ENCODE results near the gene RIN3.

RIN3 gene

DNA sequence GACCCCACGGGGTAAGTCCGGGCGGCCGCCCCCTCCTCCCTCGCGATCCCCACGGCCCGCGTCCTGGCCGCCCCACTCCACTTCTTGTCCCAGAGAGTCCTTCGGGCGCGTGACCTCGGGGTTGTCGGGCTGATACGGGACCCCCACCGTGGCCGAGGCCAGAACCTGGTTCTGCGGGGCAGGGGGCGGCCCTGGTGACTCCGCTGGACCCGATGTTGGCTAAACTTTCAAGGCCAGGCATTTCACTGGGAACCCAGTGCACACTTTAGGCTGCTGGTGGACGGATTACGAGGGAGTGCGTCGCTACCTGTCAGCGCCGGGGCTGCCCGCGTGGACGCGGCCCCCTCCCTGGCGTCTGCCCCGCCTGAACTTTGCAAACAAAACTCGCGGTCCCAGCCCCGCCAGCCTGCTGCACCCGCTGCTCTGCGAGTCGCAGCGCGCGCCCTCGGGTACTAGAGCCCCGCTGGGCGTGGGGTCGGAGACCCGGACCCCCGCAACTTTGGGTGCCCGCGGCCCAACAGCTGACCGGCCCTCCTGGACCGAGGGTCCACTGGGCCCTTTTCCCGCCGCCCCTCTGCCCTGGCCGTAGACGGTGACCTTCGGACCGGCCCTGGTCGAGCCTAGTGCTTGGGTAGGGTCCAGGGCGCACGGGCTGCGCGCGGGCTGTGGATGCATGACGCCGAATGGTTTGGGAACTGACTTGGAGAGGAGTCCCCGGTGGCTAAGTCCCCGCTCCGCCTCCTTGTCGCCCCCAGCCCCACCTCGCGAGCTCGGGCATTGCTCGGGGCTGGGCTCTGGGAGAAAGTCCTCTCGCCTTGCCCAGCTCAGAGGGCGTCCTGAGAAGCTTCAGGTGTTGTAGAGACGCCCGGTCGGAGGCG lies 624 bp downstream of the RIN3 start:
- Histone ChIP-seq H2BK5ac (ENCODE audit: low read length) (no peak overlapping the region), H2AK5ac (ENCODE audit: low read length) (no peak overlapping the region), H3K4me2 (ENCODE audit: low read length) (peak overlapping the region; percentile 58), H2BK120ac (ENCODE audit: low read depth, low read length) (no peak overlapping the region), H3K27me3 (ENCODE audit: insufficient read depth, low read length, poor library complexity) (peaks cover 12% of the 10 kb centered on the region), H3K4ac (ENCODE audit: low read depth, low read length) (peak overlapping the region; percentile 2), H3K79me1 (ENCODE audit: low read length) (no peaks in the 10 kb centered on the region), H3K9ac (ENCODE audit: low read length) (peak overlapping the region; percentile 69), H2BK15ac (replicated peaks; ENCODE audit: low read depth) (no peak overlapping the region), H3K4me3 (ENCODE audit: low read length) (peak overlapping the region; percentile 41), H3K79me2 (ENCODE audit: control insufficient read depth, insufficient read depth, low read length) (no peaks in the 10 kb centered on the region), H3K4me1 (ENCODE audit: control insufficient read depth, low read depth, low read length) (no peaks in the 10 kb centered on the region), H3K56ac (ENCODE audit: low read length) (peak overlapping the region; percentile 85), H3K27ac (ENCODE audit: low read depth, low read length) (no peak overlapping the region), H4K5ac (ENCODE audit: low read length) (no peak overlapping the region), H3K23ac (ENCODE audit: low read length) (no peak overlapping the region), H3K18ac (ENCODE audit: low read length) (peak overlapping the region; percentile 65), H4K8ac (ENCODE audit: low read depth, low read length) (no peak overlapping the region), H3K36me3 (ENCODE audit: control insufficient read depth, insufficient read depth, low read length) (no peaks in the 10 kb centered on the region)
- peak; percentile 22 for DNase-seq
- WGBS (ENCODE audit: extremely low coverage, insufficient coverage, low lambda C conversion rate): no CpG with 5 or more reads among the region's 81 CpGs

DNA sequence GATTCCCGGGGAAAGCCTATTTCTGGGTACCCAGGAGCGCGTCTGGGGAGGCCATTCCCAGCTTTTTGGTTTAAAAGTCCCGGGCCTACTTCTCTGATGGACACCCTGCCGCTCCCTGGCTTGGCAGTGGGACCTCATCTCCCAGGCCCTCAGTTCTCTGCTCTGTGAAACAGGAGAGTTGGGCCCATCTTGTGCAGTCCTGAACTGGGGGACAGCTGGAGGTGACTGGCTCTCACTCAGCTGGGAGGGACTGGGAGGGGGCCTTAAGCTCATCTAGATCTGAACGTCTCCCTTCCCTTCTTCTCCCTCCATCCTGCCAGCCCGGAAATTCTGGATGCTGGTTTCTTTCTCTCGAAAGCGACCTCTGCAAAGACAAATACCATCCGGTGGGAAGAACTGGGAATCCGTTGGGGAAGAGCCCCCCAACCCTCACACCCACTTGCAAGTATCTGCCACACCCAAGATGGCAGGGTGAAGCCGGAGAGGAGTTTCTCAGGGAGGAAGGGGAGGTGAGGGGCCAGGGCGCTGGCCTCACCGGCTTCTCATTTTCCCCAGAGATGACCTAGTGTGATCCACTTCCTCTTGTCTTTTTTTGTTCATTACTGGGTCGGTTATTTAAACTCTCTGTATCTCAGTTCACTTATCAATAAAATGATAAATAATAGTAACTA lies 1.4 kb downstream of the RIN3 start:
- no peaks in the 10 kb centered on the region for H3K79me2 ChIP-seq (ENCODE audit: control insufficient read depth, insufficient read depth, low read length)
- H3K4me1 ChIP-seq (ENCODE audit: control insufficient read depth, low read depth, low read length): no peaks in the 10 kb centered on the region
- H3K9ac ChIP-seq (ENCODE audit: low read length): no peak overlapping the region
- no peak overlapping the region for H4K5ac ChIP-seq (ENCODE audit: low read length)
- H2BK5ac ChIP-seq (ENCODE audit: low read length): no peak overlapping the region
- no peak overlapping the region for H3K27ac ChIP-seq (ENCODE audit: low read depth, low read length)
- no peak overlapping the region for H3K23ac ChIP-seq (ENCODE audit: low read length)
- H3K36me3 ChIP-seq (ENCODE audit: control insufficient read depth, insufficient read depth, low read length): no peaks in the 10 kb centered on the region
- H2BK120ac ChIP-seq (ENCODE audit: low read depth, low read length): no peak overlapping the region
- no peak overlapping the region for H2BK15ac ChIP-seq (replicated peaks; ENCODE audit: low read depth)
- no peaks in the 10 kb centered on the region for H3K79me1 ChIP-seq (ENCODE audit: low read length)
- peaks cover 12% of the 10 kb centered on the region for H3K27me3 ChIP-seq (ENCODE audit: insufficient read depth, low read length, poor library complexity)
- no peak overlapping the region for H3K56ac ChIP-seq (ENCODE audit: low read length)
- no peak overlapping the region for H2AK5ac ChIP-seq (ENCODE audit: low read length)
- no peak for DNase-seq
- H3K18ac ChIP-seq (ENCODE audit: low read length): no peak overlapping the region
- no peak overlapping the region for H3K4ac ChIP-seq (ENCODE audit: low read depth, low read length)
- WGBS (ENCODE audit: extremely low coverage, insufficient coverage, low lambda C conversion rate): no CpG with 5 or more reads among the region's 15 CpGs
- H4K8ac ChIP-seq (ENCODE audit: low read depth, low read length): no peak overlapping the region
- H3K4me3 ChIP-seq (ENCODE audit: low read length): no peak overlapping the region
- peak overlapping the region; percentile 58 for H3K4me2 ChIP-seq (ENCODE audit: low read length)

DNA sequence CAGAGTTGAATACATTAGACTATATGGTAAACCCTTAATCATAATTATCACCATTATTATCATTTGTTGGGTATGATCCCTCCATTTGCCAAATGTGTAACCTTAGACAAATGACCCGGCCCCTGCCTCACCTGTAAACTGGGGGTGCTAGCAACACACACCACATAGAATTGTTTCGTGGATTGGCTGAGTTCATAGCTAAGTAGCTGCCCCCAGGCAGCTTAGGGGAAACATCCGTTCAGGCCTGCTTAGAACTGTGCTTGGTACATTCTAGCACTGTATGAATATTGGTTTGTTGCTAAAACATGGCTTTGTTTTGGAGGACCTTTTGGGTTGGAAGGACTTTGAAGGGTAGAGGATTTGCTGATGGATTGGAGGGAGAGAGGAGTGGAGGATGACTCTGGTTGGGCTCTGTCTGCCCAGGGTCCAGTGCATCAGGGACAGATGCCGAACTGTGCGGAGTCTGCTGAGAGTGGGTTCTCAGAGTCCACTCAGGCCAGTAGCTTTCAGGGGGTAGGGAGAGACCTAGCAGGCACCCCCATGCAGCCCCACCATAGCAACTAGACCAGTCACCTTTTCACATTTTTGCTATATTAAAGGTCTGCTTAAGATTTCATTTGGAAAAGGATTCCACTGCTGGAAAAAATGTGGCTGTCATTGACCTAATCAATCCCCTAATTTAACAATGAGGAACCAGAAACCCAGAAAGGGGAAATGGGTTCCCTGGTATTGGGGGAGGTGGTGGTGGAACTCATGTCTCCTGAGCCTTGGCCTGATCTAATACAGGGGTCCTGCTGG lies 2.2 kb downstream of the RIN3 start:
- no CpG with 5 or more reads among the region's 5 CpGs for WGBS (ENCODE audit: extremely low coverage, insufficient coverage, low lambda C conversion rate)
- no peak overlapping the region for H2BK15ac ChIP-seq (replicated peaks; ENCODE audit: low read depth)
- no peak overlapping the region for H3K27ac ChIP-seq (ENCODE audit: low read depth, low read length)
- no peak overlapping the region for H3K18ac ChIP-seq (ENCODE audit: low read length)
- no peaks in the 10 kb centered on the region for H3K79me2 ChIP-seq (ENCODE audit: control insufficient read depth, insufficient read depth, low read length)
- H3K56ac ChIP-seq (ENCODE audit: low read length): no peak overlapping the region
- no peak overlapping the region for H3K4ac ChIP-seq (ENCODE audit: low read depth, low read length)
- no peak overlapping the region for H4K5ac ChIP-seq (ENCODE audit: low read length)
- no peak overlapping the region for H3K4me2 ChIP-seq (ENCODE audit: low read length)
- DNase-seq: no peak
- no peaks in the 10 kb centered on the region for H3K36me3 ChIP-seq (ENCODE audit: control insufficient read depth, insufficient read depth, low read length)
- no peak overlapping the region for H2BK5ac ChIP-seq (ENCODE audit: low read length)
- H3K79me1 ChIP-seq (ENCODE audit: low read length): no peaks in the 10 kb centered on the region
- peaks cover 12% of the 10 kb centered on the region for H3K27me3 ChIP-seq (ENCODE audit: insufficient read depth, low read length, poor library complexity)
- no peak overlapping the region for H2AK5ac ChIP-seq (ENCODE audit: low read length)
- H4K8ac ChIP-seq (ENCODE audit: low read depth, low read length): no peak overlapping the region
- H2BK120ac ChIP-seq (ENCODE audit: low read depth, low read length): no peak overlapping the region
- H3K4me3 ChIP-seq (ENCODE audit: low read length): no peak overlapping the region
- no peak overlapping the region for H3K23ac ChIP-seq (ENCODE audit: low read length)
- H3K9ac ChIP-seq (ENCODE audit: low read length): no peak overlapping the region
- H3K4me1 ChIP-seq (ENCODE audit: control insufficient read depth, low read depth, low read length): no peaks in the 10 kb centered on the region

DNA sequence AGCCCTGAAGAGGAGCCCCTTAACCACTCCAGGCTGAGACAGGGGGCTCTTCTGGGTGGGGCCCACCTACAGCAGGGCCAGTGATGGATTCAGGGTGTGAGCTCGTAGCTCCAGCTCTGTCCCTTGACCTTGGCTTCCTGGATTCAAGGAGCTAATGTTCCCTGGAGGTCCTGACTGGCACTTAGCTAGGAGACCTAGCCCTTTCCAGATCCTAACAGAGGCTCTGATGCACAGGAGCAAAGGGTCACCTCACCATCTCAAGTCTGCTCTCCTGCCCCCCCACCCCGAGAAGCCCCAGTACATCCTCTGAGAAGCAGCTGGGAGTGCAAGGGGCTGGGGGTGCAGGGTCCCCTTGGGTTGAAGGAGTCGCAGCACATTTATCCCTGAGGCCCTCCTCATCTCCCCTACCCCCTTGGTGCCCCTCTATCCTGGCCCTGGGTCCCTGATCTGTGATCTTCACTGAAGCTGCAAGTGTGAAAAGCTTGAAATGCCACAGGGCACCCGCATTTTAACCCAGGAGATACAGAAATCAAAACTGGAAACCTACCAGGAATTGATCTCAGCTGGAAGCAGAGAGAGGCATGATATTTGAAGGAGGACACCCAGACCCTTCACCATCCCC lies 2.9 kb downstream of the RIN3 start:
- no CpG with 5 or more reads among the region's 4 CpGs for WGBS (ENCODE audit: extremely low coverage, insufficient coverage, low lambda C conversion rate)

DNA sequence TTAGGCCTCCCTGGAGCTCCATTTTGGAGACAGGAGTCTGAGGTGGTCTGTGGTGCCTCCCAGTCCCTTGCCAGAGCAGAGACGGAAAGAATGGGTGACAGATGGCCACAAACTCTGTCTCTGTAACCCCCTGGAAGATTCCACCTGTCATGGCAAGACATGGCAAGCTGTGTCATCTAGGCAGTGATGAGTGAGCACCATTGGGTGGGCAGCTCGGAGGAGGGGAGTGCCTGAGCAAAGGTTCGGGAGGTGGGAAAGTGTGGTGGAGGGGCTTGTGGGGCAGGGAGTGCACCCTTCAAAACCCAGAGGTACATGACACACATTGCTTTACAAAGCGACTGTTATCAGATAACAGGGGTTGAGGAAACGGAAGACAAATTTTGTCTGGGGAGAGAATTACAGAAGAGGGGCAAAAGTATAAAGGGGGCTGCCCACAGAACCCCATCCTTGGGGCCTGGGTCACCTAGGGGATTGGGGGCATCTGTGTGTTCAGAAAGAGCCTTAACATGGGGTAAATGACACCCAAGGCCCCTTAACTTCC lies 3.5 kb downstream of the RIN3 start:
- Histone ChIP-seq H3K56ac (ENCODE audit: low read length) (no peak overlapping the region), H3K79me1 (ENCODE audit: low read length) (no peaks in the 10 kb centered on the region), H2AK5ac (ENCODE audit: low read length) (no peak overlapping the region), H3K4me1 (ENCODE audit: control insufficient read depth, low read depth, low read length) (no peaks in the 10 kb centered on the region), H2BK5ac (ENCODE audit: low read length) (no peak overlapping the region), H3K23ac (ENCODE audit: low read length) (no peak overlapping the region), H2BK120ac (ENCODE audit: low read depth, low read length) (no peak overlapping the region), H2BK15ac (replicated peaks; ENCODE audit: low read depth) (no peak overlapping the region), H3K79me2 (ENCODE audit: control insufficient read depth, insufficient read depth, low read length) (no peaks in the 10 kb centered on the region), H3K18ac (ENCODE audit: low read length) (no peak overlapping the region), H3K9ac (ENCODE audit: low read length) (no peak overlapping the region), H4K8ac (ENCODE audit: low read depth, low read length) (no peak overlapping the region), H3K4me3 (ENCODE audit: low read length) (no peak overlapping the region), H3K27ac (ENCODE audit: low read depth, low read length) (no peak overlapping the region), H3K36me3 (ENCODE audit: control insufficient read depth, insufficient read depth, low read length) (no peaks in the 10 kb centered on the region), H3K4ac (ENCODE audit: low read depth, low read length) (no peak overlapping the region), H3K27me3 (ENCODE audit: insufficient read depth, low read length, poor library complexity) (peaks cover 12% of the 10 kb centered on the region), H4K5ac (ENCODE audit: low read length) (no peak overlapping the region), H3K4me2 (ENCODE audit: low read length) (no peak overlapping the region)
- no CpG with 5 or more reads among the region's 5 CpGs for WGBS (ENCODE audit: extremely low coverage, insufficient coverage, low lambda C conversion rate)
- no peak for DNase-seq

More for the DNA sequence above, 2.9 kb downstream of the RIN3 start:
- no peak overlapping the region for H3K18ac ChIP-seq (ENCODE audit: low read length)
- H3K79me2 ChIP-seq (ENCODE audit: control insufficient read depth, insufficient read depth, low read length): no peaks in the 10 kb centered on the region
- H3K4me2 ChIP-seq (ENCODE audit: low read length): no peak overlapping the region
- no peaks in the 10 kb centered on the region for H3K4me1 ChIP-seq (ENCODE audit: control insufficient read depth, low read depth, low read length)
- H3K9ac ChIP-seq (ENCODE audit: low read length): no peak overlapping the region
- DNase-seq: no peak
- no peak overlapping the region for H3K4me3 ChIP-seq (ENCODE audit: low read length)
- no peak overlapping the region for H3K23ac ChIP-seq (ENCODE audit: low read length)
- H2BK5ac ChIP-seq (ENCODE audit: low read length): no peak overlapping the region
- no peak overlapping the region for H4K8ac ChIP-seq (ENCODE audit: low read depth, low read length)
- H3K79me1 ChIP-seq (ENCODE audit: low read length): no peaks in the 10 kb centered on the region
- H2BK120ac ChIP-seq (ENCODE audit: low read depth, low read length): no peak overlapping the region
- H2AK5ac ChIP-seq (ENCODE audit: low read length): no peak overlapping the region
- H3K56ac ChIP-seq (ENCODE audit: low read length): no peak overlapping the region
- H2BK15ac ChIP-seq (replicated peaks; ENCODE audit: low read depth): no peak overlapping the region
- H3K27me3 ChIP-seq (ENCODE audit: insufficient read depth, low read length, poor library complexity): peaks cover 12% of the 10 kb centered on the region
- H4K5ac ChIP-seq (ENCODE audit: low read length): no peak overlapping the region
- no peak overlapping the region for H3K27ac ChIP-seq (ENCODE audit: low read depth, low read length)
- H3K36me3 ChIP-seq (ENCODE audit: control insufficient read depth, insufficient read depth, low read length): no peaks in the 10 kb centered on the region
- H3K4ac ChIP-seq (ENCODE audit: low read depth, low read length): no peak overlapping the region

Measured in mesendoderm (in vitro differentiated cells).